OCI-LY3 (cell line): Measurements from ENCODE around the gene NDUFAF8.

ENCODE experiments used
- H2AFZ ChIP-seq: fragments of 200-600, 300-600 bp; shearing (Covaris generic); 2 replicates; pipeline ENCODE4 v1.6.0; 2014; ENCODE audit warnings: antibody characterized with exemption, low read depth, low read length
- H3K27ac ChIP-seq: fragments of 200-600, 300-600 bp; sonication (generic); 2 replicates; pipeline ENCODE4 v1.5.1; 2014; ENCODE audit warnings: mild to moderate bottlenecking, low read length, moderate library complexity, mixed read lengths
- H3K27me3 ChIP-seq: fragments of 200-600, 300-600 bp; sonication (generic); 2 replicates; pipeline ENCODE4 v1.6.1; 2014; ENCODE audit warnings: low read depth, low read length, mixed read lengths
- H3K36me3 ChIP-seq: fragments of 200-600, 300-600 bp; sonication (generic); replicated peaks from 2 replicates; pipeline ENCODE3; 2014; ENCODE audit warnings: low read depth, low read length, mixed read lengths
- H3K4me1 ChIP-seq: fragments of 300-600, 200-600 bp; sonication (generic); 2 replicates; pipeline ENCODE4 v1.6.1; 2014; ENCODE audit warnings: low read length, mixed read lengths
- H3K4me2 ChIP-seq: fragments of 200-600, 300-600 bp; sonication (generic); 2 replicates; pipeline ENCODE4 v1.6.1; 2014; ENCODE audit warnings: low read length, mixed read lengths
- H3K4me3 ChIP-seq: fragments of 300-600, 200-600 bp; sonication (generic); 2 replicates; pipeline ENCODE4 v1.5.1; 2014; ENCODE audit warnings: antibody characterized with exemption, mild to moderate bottlenecking, low read length, moderate library complexity
- H3K79me2 ChIP-seq: fragments of 300-600, 200-600 bp; shearing (Covaris generic); 2 replicates; pipeline ENCODE4 v1.6.1; 2014; ENCODE audit warnings: mild to moderate bottlenecking, low read length, mixed read lengths
- H3K9ac ChIP-seq: fragments of 300-600, 200-600 bp; shearing (Covaris generic); 2 replicates; pipeline ENCODE4 v1.6.0; 2014; ENCODE audit warnings: mild to moderate bottlenecking, low read length, moderate library complexity
- H3K9me3 ChIP-seq: fragments of 200-600, 300-600 bp; shearing (Covaris generic); 2 replicates; pipeline ENCODE4 v1.6.1; 2014; ENCODE audit warnings: low read length, mixed read lengths; ENCODE audit not compliant: insufficient read depth
- H4K20me1 ChIP-seq: fragments of 200-600, 300-600 bp; sonication (generic); 2 replicates; pipeline ENCODE4 v1.6.1; 2016; ENCODE audit warnings: low read length, mixed read lengths; ENCODE audit not compliant: insufficient read depth
- EZH2phosphoT487 ChIP-seq: fragments of 200-600 bp; shearing (Covaris generic); IDR thresholded peaks from 2 replicates; pipeline ENCODE4 v1.6.1; 2018; ENCODE audit warnings: antibody characterized with exemption, mixed run types, low read depth
- TF ChIP-seq, protein P1 (sequence below): fragments of 200-600, 300-600 bp; sonication (generic); IDR thresholded peaks from 2 replicates; pipeline ENCODE4 v1.5.1; 2014; ENCODE audit warnings: antibody characterized with exemption, low read length, low read depth

The NDUFAF8 gene

DNA sequence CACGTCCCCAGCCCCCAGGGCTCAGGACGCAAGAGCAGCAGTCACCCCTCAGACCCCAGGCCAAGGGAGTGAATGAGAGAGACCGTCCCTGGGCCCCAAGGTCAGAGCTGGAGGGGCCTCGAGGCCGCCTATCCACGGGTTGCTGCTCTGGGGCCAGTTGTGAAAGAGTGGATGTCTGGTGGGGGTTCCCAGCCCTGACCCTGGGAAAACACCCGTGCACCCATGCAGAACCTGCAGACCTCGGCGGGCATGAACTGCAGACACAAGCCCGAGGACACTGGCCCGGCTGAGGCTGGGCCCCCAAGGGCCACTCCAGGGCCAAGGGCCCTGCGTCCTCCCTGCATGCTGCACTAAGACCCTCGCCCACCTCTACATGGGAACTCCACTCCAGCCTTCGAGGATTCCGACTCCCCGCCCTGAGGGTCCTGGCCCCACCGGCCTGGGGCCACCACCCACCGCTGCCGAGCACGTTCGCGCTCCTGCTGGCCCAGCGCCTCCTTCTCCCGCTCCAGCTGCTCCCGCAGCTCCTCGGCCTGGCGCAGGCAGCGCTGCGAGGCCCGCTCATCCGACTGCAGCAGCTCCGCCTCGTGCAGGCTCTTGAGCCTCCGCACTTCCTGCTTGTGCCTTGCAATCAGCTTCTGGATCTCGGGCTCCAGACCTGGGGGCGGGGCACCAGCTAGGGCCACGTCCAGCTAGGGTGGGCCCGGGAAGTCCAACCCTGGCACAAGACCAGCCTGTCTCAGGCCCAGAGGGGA is 45.5 kb upstream of the NDUFAF8 start:
- Histone ChIP-seq H4K20me1 (no peaks in the 10 kb centered on the region), H2AFZ (no peak overlapping the region), H3K36me3 (no peaks in the 10 kb centered on the region), H3K4me3 (no peak overlapping the region), H3K4me2 (no peak overlapping the region), H3K9ac (no peak overlapping the region), H3K27me3 (no peaks in the 10 kb centered on the region), H3K4me1 (peaks cover 6% of the 10 kb centered on the region; the same call in 1 of the 2 replicates), H3K27ac (no peak overlapping the region), H3K9me3 (no peaks in the 10 kb centered on the region), H3K79me2 (no peaks in the 10 kb centered on the region)
- no peak for TF ChIP-seq EZH2phosphoT487
- TF ChIP-seq, protein P1, sequence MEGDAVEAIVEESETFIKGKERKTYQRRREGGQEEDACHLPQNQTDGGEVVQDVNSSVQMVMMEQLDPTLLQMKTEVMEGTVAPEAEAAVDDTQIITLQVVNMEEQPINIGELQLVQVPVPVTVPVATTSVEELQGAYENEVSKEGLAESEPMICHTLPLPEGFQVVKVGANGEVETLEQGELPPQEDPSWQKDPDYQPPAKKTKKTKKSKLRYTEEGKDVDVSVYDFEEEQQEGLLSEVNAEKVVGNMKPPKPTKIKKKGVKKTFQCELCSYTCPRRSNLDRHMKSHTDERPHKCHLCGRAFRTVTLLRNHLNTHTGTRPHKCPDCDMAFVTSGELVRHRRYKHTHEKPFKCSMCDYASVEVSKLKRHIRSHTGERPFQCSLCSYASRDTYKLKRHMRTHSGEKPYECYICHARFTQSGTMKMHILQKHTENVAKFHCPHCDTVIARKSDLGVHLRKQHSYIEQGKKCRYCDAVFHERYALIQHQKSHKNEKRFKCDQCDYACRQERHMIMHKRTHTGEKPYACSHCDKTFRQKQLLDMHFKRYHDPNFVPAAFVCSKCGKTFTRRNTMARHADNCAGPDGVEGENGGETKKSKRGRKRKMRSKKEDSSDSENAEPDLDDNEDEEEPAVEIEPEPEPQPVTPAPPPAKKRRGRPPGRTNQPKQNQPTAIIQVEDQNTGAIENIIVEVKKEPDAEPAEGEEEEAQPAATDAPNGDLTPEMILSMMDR = no peak

DNA sequence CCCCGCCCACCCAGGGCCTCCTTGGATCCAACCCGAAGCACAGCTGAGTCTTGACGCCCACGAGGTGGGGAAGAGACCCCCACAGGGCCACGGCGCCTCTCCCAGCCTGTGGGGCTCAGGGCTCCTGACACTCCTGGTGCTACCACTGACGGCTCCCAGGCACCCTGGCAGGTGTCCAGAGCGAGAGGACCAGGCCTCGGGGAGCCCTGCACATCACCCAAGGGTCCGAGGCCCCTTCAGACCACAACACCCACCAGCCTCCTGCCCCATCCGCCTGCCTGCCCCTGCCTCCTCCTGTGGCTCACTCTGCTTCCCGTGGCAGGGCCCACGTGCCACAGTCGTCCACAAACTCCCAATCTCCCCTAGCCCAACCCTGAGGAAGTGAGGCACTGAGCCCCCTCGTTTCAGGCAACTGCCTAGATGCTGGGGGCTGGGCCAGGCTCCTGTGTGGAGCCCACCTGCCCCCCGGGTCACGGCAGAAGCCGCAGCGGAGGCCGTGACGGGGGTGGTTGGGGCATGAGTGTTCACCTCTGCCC is 44.8 kb upstream of the NDUFAF8 start:
- H2AFZ ChIP-seq = no peak overlapping the region
- no peak overlapping the region for H3K4me3 ChIP-seq
- H3K79me2 ChIP-seq = no peaks in the 10 kb centered on the region
- H3K36me3 ChIP-seq = no peaks in the 10 kb centered on the region
- H3K27ac ChIP-seq = no peak overlapping the region
- no peak overlapping the region for H3K9ac ChIP-seq
- H4K20me1 ChIP-seq = no peaks in the 10 kb centered on the region
- H3K4me2 ChIP-seq = no peak overlapping the region
- peaks cover 6% of the 10 kb centered on the region; the same call in 1 of the 2 replicates for H3K4me1 ChIP-seq
- TF ChIP-seq, protein P1 = no peak
- no peak for TF ChIP-seq EZH2phosphoT487
- no peaks in the 10 kb centered on the region for H3K27me3 ChIP-seq
- H3K9me3 ChIP-seq = no peaks in the 10 kb centered on the region

DNA sequence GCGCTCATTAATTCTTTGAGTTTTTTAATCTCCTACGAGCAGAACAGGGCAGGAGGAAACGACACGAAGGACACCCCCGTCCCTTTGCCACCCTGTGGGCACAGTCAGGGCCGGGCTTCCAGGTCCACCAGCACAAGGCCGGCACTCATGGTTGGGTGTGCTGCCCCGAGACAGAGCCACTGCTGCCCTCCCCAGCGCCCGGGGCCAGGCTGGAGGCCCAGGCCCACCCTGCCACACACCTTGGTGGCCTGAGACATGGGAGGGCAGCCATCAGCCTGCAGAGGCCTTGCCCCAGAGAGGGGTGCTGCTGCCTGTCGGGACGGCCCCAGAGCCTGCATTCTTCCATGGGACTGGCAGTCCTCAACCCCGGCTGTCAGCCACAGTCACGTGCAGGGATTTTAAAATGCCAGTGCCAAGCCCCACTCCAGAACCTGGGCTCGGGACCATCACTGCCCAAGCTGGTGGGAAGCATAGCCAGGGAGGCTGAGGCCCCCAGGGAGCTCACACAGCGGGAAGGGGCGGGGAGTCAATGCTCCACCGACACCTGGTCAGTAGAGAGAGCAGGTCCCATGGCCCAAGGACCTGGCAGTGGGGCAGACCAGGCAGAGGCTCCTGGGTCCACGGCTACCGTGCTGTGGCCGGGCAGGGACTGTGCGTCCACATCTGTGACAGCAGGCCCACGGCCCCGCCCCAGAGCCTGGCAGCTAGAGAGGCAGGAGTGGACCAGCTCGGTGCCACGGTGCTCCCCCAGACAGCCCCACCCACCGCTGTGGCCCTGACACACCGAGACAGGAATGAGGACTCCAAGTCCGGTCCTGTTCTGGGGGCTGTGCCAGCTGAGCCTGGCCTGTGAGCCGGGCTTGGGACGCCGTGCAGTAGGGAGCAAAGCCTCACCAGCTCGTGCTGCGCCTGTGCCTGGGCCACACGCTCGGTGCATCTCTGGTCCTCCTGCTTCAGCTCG is 43.9 kb upstream of the NDUFAF8 start:
- no peak overlapping the region for H3K9ac ChIP-seq
- H3K4me3 ChIP-seq = no peak overlapping the region
- no peaks in the 10 kb centered on the region for H3K27me3 ChIP-seq
- H4K20me1 ChIP-seq = no peaks in the 10 kb centered on the region
- no peaks in the 10 kb centered on the region for H3K9me3 ChIP-seq
- H3K27ac ChIP-seq = no peak overlapping the region
- H2AFZ ChIP-seq = no peak overlapping the region
- TF ChIP-seq, protein P1 = no peak
- no peak for TF ChIP-seq EZH2phosphoT487
- H3K4me1 ChIP-seq = peaks cover 6% of the 10 kb centered on the region; the same call in 1 of the 2 replicates
- no peak overlapping the region for H3K4me2 ChIP-seq
- H3K79me2 ChIP-seq = no peaks in the 10 kb centered on the region
- no peaks in the 10 kb centered on the region for H3K36me3 ChIP-seq
